Endothelial cell of umbilical vein (primary cell): ENCODE results near the gene RAPGEF3. TPM values are rescaled to one million over a fixed set of nuclear protein-coding genes. Genes with fewer than 3 reads are reported as not detected.

ENCODE experiments used
- BruUV-seq: library from RNA; stranded (reverse); fragments of 400-500 nt; replicated peaks from 2 replicates; lab custom pipeline; 2021; lab: Mats Ljungman, UMichigan
- CTCF ChIA-PET: fragments of 300-600, 350-600 bp; sonication (Branson Sonifier 250); formaldehyde crosslinking; loops from one replicate; lab custom pipeline; 2021; ENCODE audit warnings: antibody characterized with exemption, inconsistent platforms; lab: Charles Lee
- POLR2A ChIA-PET: fragments of 300-600, 350-600 bp; sonication (Branson Sonifier 250); formaldehyde crosslinking; loops from one replicate; lab custom pipeline; 2021; ENCODE audit warnings: antibody characterized with exemption, inconsistent platforms; lab: Charles Lee
- DNase-seq: peaks from one replicate; pipeline ENCODE4 v3.0.0-alpha.2; 2011; ENCODE audit warnings: low read depth, low spot score
- FAIRE-seq: peaks from 2 replicates; lab custom pipeline; 2011; peaks lifted over from hg19 to GRCh38; lab: Jason Lieb, UNC
- H2AFZ ChIP-seq: 2 replicates; pipeline ENCODE4 v1.6.0; 2012; ENCODE audit warnings: low read depth, low read length, control low read depth, inconsistent platforms
- H3K27ac ChIP-seq: 2 replicates; pipeline ENCODE4 v1.5.1; 2011; ENCODE audit warnings: low read depth, mild to moderate bottlenecking, control low read depth, low read length, moderate library complexity; ENCODE audit not compliant: insufficient read depth
- H3K27me3 ChIP-seq, 2 experiments: 2 replicates each; pipeline versions ENCODE4 v1.6.0 to v1.6.1; 2011; ENCODE audit warnings: low read length in 2 of 2, mixed read lengths in 1 of 2; ENCODE audit not compliant: control insufficient read depth in 2 of 2, insufficient read depth in 2 of 2
- H3K36me3 ChIP-seq, 2 experiments: 2 replicates in 1 of 2; 3 replicates in 1 of 2; pipeline ENCODE4 v1.5.1; 2011; ENCODE audit warnings: low read length in 2 of 2, mild to moderate bottlenecking in 1 of 2, moderate library complexity in 1 of 2; ENCODE audit not compliant: control insufficient read depth in 2 of 2, insufficient read depth in 2 of 2; ENCODE audit errors: extremely low read depth in 1 of 2
- H3K4me1 ChIP-seq: 3 replicates; pipeline ENCODE4 v1.5.1; 2011; ENCODE audit warnings: mild to moderate bottlenecking, low read length; ENCODE audit not compliant: control insufficient read depth, insufficient read depth; ENCODE audit errors: extremely low read depth
- H3K4me2 ChIP-seq: 2 replicates; pipeline ENCODE4 v1.6.1; 2011; ENCODE audit warnings: low read length, control low read depth, mixed read lengths; ENCODE audit not compliant: insufficient read depth
- H3K4me3 ChIP-seq, 3 experiments: fragments of 200-600 bp in 1 of 3; sonication (generic), shearing (Covaris generic) in 1 of 3; replicated peaks in 1 of 3; 2 replicates each; pipeline ENCODE4 v1.5.1; 2011 to 2016; ENCODE audit warnings: control low read depth in 3 of 3, low read length in 3 of 3, mild to moderate bottlenecking in 2 of 3, inconsistent platforms in 1 of 3, low read depth in 1 of 3, moderate library complexity in 1 of 3; ENCODE audit not compliant: insufficient read depth in 1 of 3
- H3K79me2 ChIP-seq: 2 replicates; pipeline ENCODE4 v1.6.0; 2012; ENCODE audit warnings: low read length, inconsistent platforms; ENCODE audit not compliant: control insufficient read depth, insufficient read depth
- H3K9ac ChIP-seq: replicated peaks from 2 replicates; pipeline ENCODE3; 2011; ENCODE audit warnings: low read length, control low read depth; ENCODE audit not compliant: insufficient read depth; ENCODE audit errors: extremely low read depth
- H3K9me1 ChIP-seq: replicated peaks from 3 replicates; pipeline ENCODE4 v1.6.0; 2011; ENCODE audit warnings: mild to moderate bottlenecking, low read length; ENCODE audit not compliant: control insufficient read depth, insufficient read depth; ENCODE audit errors: extremely low read depth
- H3K9me3 ChIP-seq: replicated peaks from 2 replicates; pipeline ENCODE4 v1.5.1; 2012; ENCODE audit warnings: low read length, inconsistent platforms; ENCODE audit not compliant: control insufficient read depth, insufficient read depth
- H4K20me1 ChIP-seq: replicated peaks from 2 replicates; pipeline ENCODE3; 2011; ENCODE audit warnings: mild to moderate bottlenecking, low read length; ENCODE audit not compliant: control insufficient read depth, insufficient read depth; ENCODE audit errors: extremely low read depth
- CTCF ChIP-seq, 2 donors: IDR thresholded peaks; 1 replicate in 1 of 2; 2 replicates in 1 of 2; pipeline ENCODE4 v1.5.1; 2011; ENCODE audit warnings: low read length in 2 of 2, mild to moderate bottlenecking in 2 of 2, moderate library complexity in 2 of 2, control low read depth in 1 of 2, inconsistent platforms in 1 of 2, low read depth in 1 of 2; ENCODE audit not compliant: insufficient read depth in 1 of 2; ENCODE audit errors: extremely low read depth in 1 of 2
- EZH2 ChIP-seq: IDR thresholded peaks from 2 replicates; pipeline ENCODE4 v1.6.1; 2012; ENCODE audit warnings: borderline replicate concordance, low read depth, mild to moderate bottlenecking, moderate library complexity, low read length, inconsistent platforms; ENCODE audit not compliant: severe bottlenecking
- FOS ChIP-seq: IDR thresholded peaks from 2 replicates; pipeline ENCODE4 v1.6.1; 2011; ENCODE audit warnings: mild to moderate bottlenecking, low read length, moderate library complexity, borderline replicate concordance; ENCODE audit not compliant: insufficient read depth
- GATA2 ChIP-seq: IDR thresholded peaks from 2 replicates; pipeline ENCODE4 v1.7.0; 2011; ENCODE audit warnings: low read depth, mild to moderate bottlenecking, moderate library complexity, mixed read lengths, low read length; ENCODE audit not compliant: insufficient read length, insufficient read depth
- JUN ChIP-seq: IDR thresholded peaks from 2 replicates; pipeline ENCODE4 v1.6.1; 2011; ENCODE audit warnings: borderline replicate concordance, low read depth; ENCODE audit not compliant: insufficient read length, insufficient read depth
- MYC ChIP-seq: IDR thresholded peaks from one replicate; pipeline ENCODE4 v1.6.1; 2011; ENCODE audit warnings: mild to moderate bottlenecking, low read depth, low read length
- POLR2A ChIP-seq: IDR thresholded peaks from 2 replicates; pipeline ENCODE4 v1.6.1; 2012; ENCODE audit warnings: low read depth, mild to moderate bottlenecking, control low read depth, low read length
- POLR2AphosphoS5 ChIP-seq: IDR thresholded peaks from 2 replicates; pipeline ENCODE4 v1.6.1; 2012; ENCODE audit warnings: low read depth, mild to moderate bottlenecking, control low read depth, low read length, moderate library complexity; ENCODE audit not compliant: insufficient read depth
- dilution Hi-C: fragments of 300-500 bp; cut with MboI; formaldehyde crosslinking; loops from one replicate; pipeline ENCODE4 v1.15.0; 2019; ENCODE audit warnings: low sequenced_read_pairs; ENCODE audit not compliant: extremely low pct_ligation_motif_present
- intact Hi-C: fragments of 100-400 bp; cut with micrococcal nuclease; formaldehyde crosslinking; loops from one replicate; pipeline ENCODE4 v1.10.0; 2022
- polyA plus RNA-seq, 4 experiments: library from polyadenylated mRNA; depleted of rRNA in 3 of 4; stranded (reverse) in 3 of 4; unstranded in 1 of 4; fragments of >200 nt; gene quantifications; 2 replicates each; pipeline versions ENCODE4 v1.2.1 to v1.2.3, GENCODE V29; 2011 to 2012; ENCODE audit warnings: missing spikeins in 1 of 4
- total RNA-seq: library from RNA; stranded (reverse); gene quantifications from 2 replicates; pipeline ENCODE4 v1.2.3, GENCODE V29; 2021
- TF ChIP-seq, protein P1 (sequence below): IDR thresholded peaks from 2 replicates; pipeline ENCODE4 v1.6.1; 2011; ENCODE audit not compliant: insufficient read depth, insufficient read length

Gene RAPGEF3
- total and polyA plus RNA-seq, 2 donors (not counting 3 experiments of a cell fraction or from before 2014, with no cell fraction given) = 34.5 to 55.1 TPM

DNA sequence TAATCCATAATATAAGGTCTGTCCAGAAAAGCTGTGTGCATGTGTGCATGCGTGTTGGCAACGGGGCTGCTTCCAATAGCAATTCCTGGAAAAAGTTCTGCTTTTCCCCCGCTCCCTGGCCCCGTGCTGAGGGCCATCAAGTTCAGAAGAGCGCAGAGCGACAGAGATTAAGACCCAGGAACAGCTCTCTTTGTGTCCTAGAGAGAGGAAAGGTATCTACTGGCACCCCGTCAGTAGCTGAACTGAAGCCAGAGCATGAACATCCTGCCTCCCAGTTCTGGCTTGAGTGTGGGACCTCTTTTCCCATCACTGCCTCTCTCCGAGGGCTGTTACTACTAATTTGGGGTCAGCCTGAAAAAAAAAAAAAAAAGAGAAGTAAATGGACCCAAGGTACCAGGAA, 45.5 kb upstream of the RAPGEF3 start:
- POLR2A ChIA-PET = interaction anchor here (0.6 kb wide), 1 partner anchor 9 kb away, joined by 3 read pairs; no protein-coding TSS in a partner anchor

GRCh38 chr12:47803191-47803875, 44.7 kb upstream of the RAPGEF3 start:
- H3K36me3 ChIP-seq = peaks cover 17 to 25% of the 10 kb centered on the region in 2 experiments
- ChIA-PET CTCF (interaction anchor here (2.5 to 12.5 kb wide), 4 partner anchors 10 to 34 kb away, joined by 10 to 229 read pairs (median 28); no protein-coding TSS in a partner anchor), POLR2A (no interaction called here)
- peak; percentile 12 for FAIRE-seq
- dilution Hi-C loops (no loop called here), intact Hi-C loops (no loop called here)
- no peak for TF ChIP-seq CTCF (IDR thresholded peaks at IDR 0.05; ENCODE audit: extremely low read depth in 1 of 2, insufficient read depth in 1 of 2, low read depth in 1 of 2, low read length in 2 of 2)
- TF ChIP-seq GATA2 = no peak
- no peak for TF ChIP-seq POLR2AphosphoS5
- TF ChIP-seq POLR2A = no peak
- TF ChIP-seq JUN = no peak
- no peak for TF ChIP-seq EZH2
- TF ChIP-seq MYC = no peak
- TF ChIP-seq, protein P1, sequence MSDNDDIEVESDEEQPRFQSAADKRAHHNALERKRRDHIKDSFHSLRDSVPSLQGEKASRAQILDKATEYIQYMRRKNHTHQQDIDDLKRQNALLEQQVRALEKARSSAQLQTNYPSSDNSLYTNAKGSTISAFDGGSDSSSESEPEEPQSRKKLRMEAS = no peak
- no peak for TF ChIP-seq FOS
- no peak overlapping the region for H2AFZ ChIP-seq
- H3K4me2 ChIP-seq = peak overlapping the region; percentile 21
- peaks cover 73% of the 10 kb centered on the region for H3K4me1 ChIP-seq
- peak overlapping the region; percentile 19 for H3K27ac ChIP-seq
- no peak overlapping the region for H3K4me3 ChIP-seq
- no peaks in the 10 kb centered on the region for H3K9me3 ChIP-seq
- peaks cover 100% of the 10 kb centered on the region for H3K79me2 ChIP-seq
- BruUV-seq = no TSS peak
- peaks cover 6% of the 10 kb centered on the region for H4K20me1 ChIP-seq
- no peaks in the 10 kb centered on the region for H3K27me3 ChIP-seq
- peak overlapping the region; percentile 12 for H3K9ac ChIP-seq
- no peak for DNase-seq
- H3K9me1 ChIP-seq = no peaks in the 10 kb centered on the region

More for the DNA sequence above, 45.5 kb upstream of the RAPGEF3 start:
- no TSS peak for BruUV-seq
- CTCF ChIA-PET = interaction anchor here (1.0 to 12.5 kb wide), 4 partner anchors 13 to 145 kb away, joined by 3 to 229 read pairs (median 7); no protein-coding TSS in a partner anchor
- intact Hi-C loops = no loop called here
- H3K9ac ChIP-seq = no peak overlapping the region
- peaks cover 82% of the 10 kb centered on the region for H3K4me1 ChIP-seq
- H3K4me2 ChIP-seq = no peak overlapping the region
- peaks cover 100% of the 10 kb centered on the region for H3K79me2 ChIP-seq
- H4K20me1 ChIP-seq = peaks cover 6% of the 10 kb centered on the region
- no peak overlapping the region for H3K4me3 ChIP-seq
- FAIRE-seq (no peak), DNase-seq (no peak)
- dilution Hi-C loops = no loop called here
- no peaks in the 10 kb centered on the region for H3K9me1 ChIP-seq
- H3K9me3 ChIP-seq = no peaks in the 10 kb centered on the region
- no peak overlapping the region for H3K27ac ChIP-seq
- no peaks in the 10 kb centered on the region for H3K27me3 ChIP-seq
- H3K36me3 ChIP-seq = peaks cover 11 to 16% of the 10 kb centered on the region in 2 experiments
- TF ChIP-seq EZH2 (no peak), FOS (no peak), POLR2A (no peak)
- no peak overlapping the region for H2AFZ ChIP-seq
